ENCODE results near the gene SETD6.
"Not testable (repeated sequence)": the region's sequence is repeated elsewhere in the genome, so short reads cannot be mapped to it uniquely, and the experiment has no call there.

SETD6 gene

DNA sequence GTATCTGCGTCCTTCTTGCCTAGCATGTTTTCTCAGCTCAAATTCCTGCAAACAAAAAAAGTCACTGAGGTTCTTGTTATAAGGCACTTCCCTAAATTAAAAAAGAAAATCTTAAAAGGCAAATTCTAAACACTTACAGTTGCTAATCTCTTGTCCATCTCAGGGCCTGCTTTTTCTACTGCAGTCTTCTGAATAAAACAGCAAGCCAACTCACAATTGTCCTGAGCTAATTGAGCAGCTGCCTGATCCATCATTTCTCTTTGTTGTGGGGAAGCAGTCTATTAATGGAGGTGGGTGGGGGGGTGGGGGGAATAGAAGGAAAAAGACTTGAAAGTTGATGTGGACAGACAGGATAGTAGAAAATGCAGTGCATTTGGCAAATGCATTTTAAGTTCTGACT lies 27.0 kb downstream of the SETD6 start:
- DNase-seq (ENCODE audit: low read depth), result no peak

DNA sequence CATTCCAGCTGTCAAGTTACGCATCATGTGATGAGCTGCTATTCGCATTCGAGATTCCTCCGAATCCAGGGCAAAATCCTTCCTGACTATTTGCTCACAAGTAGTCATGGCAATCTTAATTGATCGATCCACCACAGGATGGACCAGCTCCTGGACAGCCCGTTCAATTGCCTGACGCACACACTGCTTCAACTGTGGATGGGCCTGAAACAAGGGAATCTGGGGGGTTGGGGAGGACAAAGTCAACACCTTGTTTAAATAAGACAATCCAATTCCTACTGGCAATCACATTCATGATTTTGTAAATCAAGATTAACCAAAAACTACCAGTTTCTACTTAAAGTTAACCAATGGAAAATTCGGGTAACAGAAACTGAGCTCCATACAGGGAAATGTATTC lies 28.4 kb downstream of the SETD6 start:
- no peak for DNase-seq (ENCODE audit: low read depth)

DNA sequence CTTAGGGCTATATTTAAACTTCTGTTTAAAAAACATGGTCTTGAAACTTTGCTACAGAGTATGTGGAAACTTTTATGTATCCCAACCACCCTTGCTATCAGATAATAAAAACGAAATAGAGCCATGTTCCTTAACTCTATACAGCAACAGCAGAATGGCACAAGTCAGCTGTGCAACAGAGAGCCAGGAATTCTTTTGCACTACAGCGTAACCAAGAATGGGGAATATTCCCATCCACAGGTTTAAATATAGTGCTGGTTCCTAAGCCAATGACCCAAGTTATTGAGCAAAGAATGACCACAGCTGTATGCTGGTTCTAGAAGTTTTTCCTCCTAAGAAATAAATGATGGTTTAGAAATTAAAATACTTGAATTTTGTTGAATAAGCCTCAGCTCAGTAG lies 33.1 kb downstream of the SETD6 start:
- DNase-seq (ENCODE audit: low read depth), result no peak

DNA sequence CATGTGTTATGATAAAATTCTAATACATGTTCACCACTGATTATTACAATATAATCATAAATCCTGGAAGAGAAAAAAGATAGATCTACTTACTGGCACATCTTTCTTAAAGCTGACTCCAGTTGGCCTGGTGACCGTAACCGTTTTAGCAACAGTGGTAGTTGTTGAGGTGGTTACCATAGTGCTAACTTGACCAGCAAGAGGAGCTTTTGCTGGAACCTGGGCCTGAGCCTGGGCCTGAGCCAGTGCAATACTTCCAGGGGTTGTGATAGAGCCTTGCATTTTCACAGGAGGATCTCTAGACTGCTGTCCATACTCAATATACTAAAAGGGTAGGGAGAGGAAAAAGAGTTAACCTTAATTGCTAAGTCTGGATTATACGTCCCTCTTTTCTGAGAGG lies 36.2 kb downstream of the SETD6 start:
- DNase-seq (ENCODE audit: low read depth), result no peak

DNA sequence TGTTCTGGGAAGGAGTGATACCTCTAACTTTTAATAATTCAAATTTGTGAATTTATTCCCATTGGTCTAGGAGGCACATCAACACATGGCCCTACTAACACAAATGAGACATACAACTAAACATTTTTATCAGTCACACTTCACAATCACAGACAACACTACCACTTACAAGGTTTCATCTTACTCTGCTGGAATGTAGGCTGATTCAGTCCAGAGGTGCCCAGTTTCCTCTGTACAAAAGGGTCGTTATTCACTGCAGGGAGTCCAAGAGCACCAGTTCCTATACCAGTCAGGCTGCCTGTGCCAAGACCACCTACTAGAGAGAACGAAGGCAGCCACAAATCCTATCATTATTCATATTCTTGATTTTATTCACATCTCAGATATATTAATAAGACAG lies 41.4 kb downstream of the SETD6 start:
- no peak for DNase-seq (ENCODE audit: low read depth)

DNA sequence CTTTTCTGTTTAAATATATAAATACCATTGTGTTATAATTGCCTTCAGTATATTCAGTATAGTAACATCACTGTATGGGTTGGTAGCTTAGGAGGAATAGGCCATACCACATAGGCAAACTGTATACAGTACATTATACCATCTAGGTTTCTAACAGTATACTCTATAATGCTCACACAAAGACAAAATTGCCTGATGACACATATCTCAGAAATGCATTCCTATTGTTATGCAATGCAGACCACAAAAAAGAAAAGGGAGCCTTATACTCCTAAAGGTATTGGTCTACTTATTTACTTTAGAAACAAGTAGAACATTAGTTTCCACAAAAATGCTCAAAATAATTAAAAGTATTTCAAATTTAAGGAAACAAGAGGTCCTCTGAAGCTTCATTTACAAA lies 47.9 kb downstream of the SETD6 start:
- DNase-seq (ENCODE audit: low read depth), result no peak

DNA sequence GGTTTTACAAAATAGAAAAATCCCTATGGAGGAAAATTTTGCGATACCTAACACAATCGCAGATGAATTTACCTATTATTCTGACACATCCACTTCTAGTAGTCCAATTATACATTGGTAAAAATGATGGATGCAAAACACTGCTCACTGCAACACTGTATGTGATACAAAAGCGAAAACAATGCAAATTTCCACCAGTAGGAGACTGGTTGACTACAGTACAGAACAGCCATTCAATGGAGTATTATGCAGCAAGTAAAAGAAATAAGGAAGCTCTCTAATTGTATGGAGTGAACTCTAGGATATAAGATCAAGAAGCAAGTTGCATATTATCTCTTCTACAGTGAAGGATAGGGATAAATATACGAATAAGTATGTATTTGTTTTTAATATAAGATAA lies 48.5 kb downstream of the SETD6 start:
- no peak for DNase-seq (ENCODE audit: low read depth)

DNA sequence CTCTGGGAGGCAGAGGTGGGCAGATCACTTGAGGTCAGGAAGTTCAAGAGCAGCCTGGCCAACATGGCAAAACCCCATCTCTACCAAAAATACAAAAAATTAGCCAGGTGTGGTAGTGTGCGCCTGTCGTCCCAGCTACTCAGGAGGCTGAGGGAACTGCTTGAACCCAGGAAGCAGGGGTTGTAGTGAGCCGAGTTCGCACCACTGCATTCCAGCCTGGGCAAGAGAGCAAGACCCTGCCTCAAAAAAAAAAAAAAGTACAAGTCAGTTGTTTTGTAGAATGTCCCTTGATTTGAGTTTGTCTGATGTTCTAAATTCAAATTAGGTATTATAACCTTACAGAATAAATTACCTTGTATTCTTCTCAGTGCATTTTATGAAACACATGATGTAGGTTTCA lies 50.4 kb downstream of the SETD6 start:
- DNase-seq (ENCODE audit: low read depth), result not testable (repeated sequence)

All from GM04504 (cell line).